Keratinocyte (primary cell): Measurements from ENCODE around the gene SMIM28.

Source experiments
- EZH2 ChIP-seq: IDR thresholded peaks from one replicate; pipeline ENCODE4 v1.6.1; 2012; ENCODE audit warnings: inconsistent platforms, mild to moderate bottlenecking, low read length, moderate library complexity
- TF ChIP-seq, protein P1 (sequence below), 3 experiments: IDR thresholded peaks in 1 of 3; conservative IDR thresholded peaks in 1 of 3; optimal IDR thresholded peaks in 1 of 3; 2 replicates in 2 of 3; 3 replicates in 1 of 3; pipeline versions ENCODE3 to v1.5.1; 2011; ENCODE audit warnings: low read length in 3 of 3, mild to moderate bottlenecking in 3 of 3, moderate library complexity in 2 of 3, control low read depth in 1 of 3, inconsistent platforms in 1 of 3; ENCODE audit not compliant: insufficient read depth in 2 of 3; ENCODE audit errors: extremely low read depth in 1 of 3

DNA sequence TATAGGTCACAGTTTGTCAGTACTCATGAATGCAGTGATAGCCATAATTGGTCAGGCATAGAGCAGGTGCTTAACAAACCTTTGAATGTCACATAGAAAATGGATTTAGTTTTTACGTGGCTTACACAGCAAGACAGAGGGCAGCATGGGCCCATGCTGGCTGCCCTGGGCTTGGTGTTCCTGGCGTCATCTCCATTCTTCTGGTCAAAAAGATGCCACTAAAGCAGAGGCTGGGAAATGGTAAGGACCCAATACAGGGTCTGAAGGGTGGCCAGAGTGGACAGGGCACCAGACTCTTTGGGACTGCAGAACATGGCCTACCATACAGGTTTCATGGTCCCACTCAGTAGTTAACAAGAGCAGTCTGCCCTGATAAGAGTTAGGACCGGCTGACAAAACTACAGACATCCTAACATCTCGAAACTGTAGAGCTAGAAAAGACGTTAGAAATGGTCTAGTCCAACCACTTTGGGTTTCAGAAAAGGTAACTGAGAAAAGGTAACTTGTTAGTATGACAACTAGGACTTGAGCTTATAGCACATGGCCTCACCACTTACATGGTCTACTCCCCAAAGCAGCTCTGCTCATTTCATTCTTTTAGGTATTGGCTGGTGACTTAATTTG lies 48.9 kb downstream of the SMIM28 start:
- TF ChIP-seq, protein P1, sequence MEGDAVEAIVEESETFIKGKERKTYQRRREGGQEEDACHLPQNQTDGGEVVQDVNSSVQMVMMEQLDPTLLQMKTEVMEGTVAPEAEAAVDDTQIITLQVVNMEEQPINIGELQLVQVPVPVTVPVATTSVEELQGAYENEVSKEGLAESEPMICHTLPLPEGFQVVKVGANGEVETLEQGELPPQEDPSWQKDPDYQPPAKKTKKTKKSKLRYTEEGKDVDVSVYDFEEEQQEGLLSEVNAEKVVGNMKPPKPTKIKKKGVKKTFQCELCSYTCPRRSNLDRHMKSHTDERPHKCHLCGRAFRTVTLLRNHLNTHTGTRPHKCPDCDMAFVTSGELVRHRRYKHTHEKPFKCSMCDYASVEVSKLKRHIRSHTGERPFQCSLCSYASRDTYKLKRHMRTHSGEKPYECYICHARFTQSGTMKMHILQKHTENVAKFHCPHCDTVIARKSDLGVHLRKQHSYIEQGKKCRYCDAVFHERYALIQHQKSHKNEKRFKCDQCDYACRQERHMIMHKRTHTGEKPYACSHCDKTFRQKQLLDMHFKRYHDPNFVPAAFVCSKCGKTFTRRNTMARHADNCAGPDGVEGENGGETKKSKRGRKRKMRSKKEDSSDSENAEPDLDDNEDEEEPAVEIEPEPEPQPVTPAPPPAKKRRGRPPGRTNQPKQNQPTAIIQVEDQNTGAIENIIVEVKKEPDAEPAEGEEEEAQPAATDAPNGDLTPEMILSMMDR (optimal IDR thresholded peaks at IDR 0.05 in 1 of 3, IDR thresholded peaks at IDR 0.05 in 1 of 3, conservative IDR thresholded peaks at IDR 0.05 in 1 of 3; ENCODE audit: extremely low read depth in 1 of 3, insufficient read depth in 2 of 3, low read length in 3 of 3) = no peak
- TF ChIP-seq EZH2 = no peak
